H1 (cell line): ENCODE measurements around the gene FERMT1. TPM values are rescaled to one million over a fixed set of nuclear protein-coding genes. Genes with fewer than 3 reads are reported as not detected.
A peak's percentile ranks its signal among the peaks of the same experiment; 100 is the strongest.

Experiments
- CTCF ChIA-PET: fragments of 300-600 bp; sonication (Branson Sonifier 250); formaldehyde crosslinking; loops from one replicate; lab custom pipeline; 2021; ENCODE audit not compliant: partially characterized antibody; lab: Charles Lee
- POLR2A ChIA-PET: fragments of 300-600 bp; sonication (Branson Sonifier 250); formaldehyde crosslinking; loops from one replicate; lab custom pipeline; 2021; ENCODE audit warnings: inconsistent platforms; ENCODE audit not compliant: partially characterized antibody; lab: Charles Lee
- DNase-seq, 2 experiments: peaks; one replicate each; pipeline versions ENCODE4 v3.0.0 to v3.0.0-alpha.2; 2010 to 2022; ENCODE audit warnings: low spot score in 2 of 2, low read depth in 1 of 2, mixed read lengths in 1 of 2
- FAIRE-seq: peaks from 2 replicates; lab custom pipeline; 2011; peaks lifted over from hg19 to GRCh38; lab: Jason Lieb, UNC
- H2AFZ ChIP-seq: 2 replicates; pipeline ENCODE4 v1.8.1; 2012; ENCODE audit warnings: low read length, inconsistent platforms
- H2AK5ac ChIP-seq: 2 replicates; pipeline ENCODE4 v1.6.1; 2013; ENCODE audit warnings: low read depth, low read length
- H2BK120ac ChIP-seq: replicated peaks from 2 replicates; pipeline ENCODE3; 2013; ENCODE audit warnings: low read depth, low read length, inconsistent platforms
- H2BK12ac ChIP-seq: 2 replicates; pipeline ENCODE4 v1.6.1; 2013; ENCODE audit warnings: low read depth, low read length
- H2BK15ac ChIP-seq: 2 replicates; pipeline ENCODE4 v1.6.1; 2013; ENCODE audit warnings: low read length
- H2BK20ac ChIP-seq: 2 replicates; pipeline ENCODE4 v1.6.1; 2013; ENCODE audit warnings: low read length
- H2BK5ac ChIP-seq: 2 replicates; pipeline ENCODE4 v1.6.1; 2013; ENCODE audit warnings: low read depth, low read length
- H3K14ac ChIP-seq: 2 replicates; pipeline ENCODE4 v1.6.1; 2013; ENCODE audit warnings: inconsistent platforms; ENCODE audit not compliant: insufficient read length
- H3K18ac ChIP-seq: 2 replicates; pipeline ENCODE4 v1.6.1; 2013; ENCODE audit warnings: low read length; ENCODE audit errors: extremely low read depth
- H3K23ac ChIP-seq: 2 replicates; pipeline ENCODE4 v1.6.1; 2013; ENCODE audit warnings: inconsistent platforms; ENCODE audit not compliant: insufficient read length
- H3K23me2 ChIP-seq: 2 replicates; pipeline ENCODE4 v1.6.1; 2013; ENCODE audit warnings: low read depth, low read length
- H3K27ac ChIP-seq: 2 replicates; pipeline ENCODE4 v1.6.1; 2011; ENCODE audit warnings: low read depth, low read length, inconsistent platforms
- H3K27me3 ChIP-seq, 4 experiments: replicated peaks in 1 of 4; 1 replicate in 1 of 4; 2 replicates in 3 of 4; pipeline versions ENCODE4 v1.6.1 to v1.8.1; 2011 to 2013; ENCODE audit warnings: low read length in 3 of 4, mild to moderate bottlenecking in 3 of 4, inconsistent platforms in 2 of 4, mixed read lengths in 2 of 4, moderate library complexity in 1 of 4; ENCODE audit not compliant: control insufficient read depth in 3 of 4, insufficient read depth in 3 of 4; ENCODE audit errors: extremely low read depth in 1 of 4
- H3K36me3 ChIP-seq, 4 experiments: 2 replicates each; pipeline versions ENCODE4 v1.6.1 to v1.8.1; 2011 to 2013; ENCODE audit warnings: mild to moderate bottlenecking in 4 of 4, low read length in 3 of 4, moderate library complexity in 2 of 4, control low read depth in 1 of 4, inconsistent platforms in 1 of 4; ENCODE audit not compliant: insufficient read depth in 4 of 4, control insufficient read depth in 2 of 4
- H3K4ac ChIP-seq: replicated peaks from 2 replicates; pipeline ENCODE3; 2013; ENCODE audit warnings: low read length, low read depth, mixed read lengths, inconsistent platforms; ENCODE audit not compliant: insufficient read length
- H3K4me1 ChIP-seq, 4 experiments: replicated peaks in 1 of 4; 1 replicate in 1 of 4; 2 replicates in 3 of 4; pipeline versions ENCODE4 v1.6.1 to v1.8.1; 2011 to 2013; ENCODE audit warnings: low read length in 3 of 4, inconsistent platforms in 2 of 4, mixed read lengths in 1 of 4; ENCODE audit not compliant: insufficient read depth in 4 of 4, control insufficient read depth in 3 of 4
- H3K4me2 ChIP-seq, 2 experiments: 2 replicates each; pipeline versions ENCODE4 v1.6.1 to v1.8.1; 2011 to 2013; ENCODE audit warnings: low read depth in 2 of 2, low read length in 2 of 2, control low read depth in 1 of 2, inconsistent platforms in 1 of 2, mild to moderate bottlenecking in 1 of 2; ENCODE audit not compliant: insufficient read depth in 1 of 2
- H3K4me3 ChIP-seq, 4 experiments: fragments of 200-600, 300-600 bp in 1 of 4; sonication (generic), shearing (Covaris generic), sonication (Bioruptor Twin) in 1 of 4; 2 replicates each; pipeline versions ENCODE4 v1.5.1 to v1.8.1; 2011 to 2016; ENCODE audit warnings: low read length in 4 of 4, low read depth in 3 of 4, control low read depth in 2 of 4, inconsistent platforms in 2 of 4, mild to moderate bottlenecking in 2 of 4, mixed read lengths in 1 of 4, moderate library complexity in 1 of 4; ENCODE audit not compliant: insufficient read depth in 2 of 4; ENCODE audit errors: extremely low read depth in 1 of 4
- H3K56ac ChIP-seq: replicated peaks from 2 replicates; pipeline ENCODE3; 2013; ENCODE audit warnings: low read depth, mild to moderate bottlenecking, mixed read lengths, low read length, inconsistent platforms; ENCODE audit not compliant: insufficient read length
- H3K79me1 ChIP-seq: 2 replicates; pipeline ENCODE4 v1.6.1; 2013; ENCODE audit warnings: low read depth, low read length, control low read depth
- H3K79me2 ChIP-seq, 2 experiments: 2 replicates each; pipeline versions ENCODE4 v1.6.1 to v1.8.1; 2012 to 2013; ENCODE audit warnings: low read length in 2 of 2, mild to moderate bottlenecking in 2 of 2, inconsistent platforms in 1 of 2; ENCODE audit not compliant: insufficient read depth in 2 of 2, control insufficient read depth in 1 of 2
- H3K9ac ChIP-seq, 4 experiments: replicated peaks in 1 of 4; 1 replicate in 1 of 4; 2 replicates in 3 of 4; pipeline versions ENCODE4 v1.6.1 to v1.8.1; 2011 to 2013; ENCODE audit warnings: low read depth in 3 of 4, low read length in 3 of 4, control low read depth in 2 of 4, mild to moderate bottlenecking in 2 of 4, moderate library complexity in 2 of 4, inconsistent platforms in 1 of 4; ENCODE audit errors: extremely low read depth in 1 of 4
- H3K9me3 ChIP-seq, 2 experiments: 2 replicates each; pipeline versions ENCODE4 v1.6.1 to v1.8.1; 2012 to 2013; ENCODE audit warnings: mild to moderate bottlenecking in 2 of 2, moderate library complexity in 2 of 2, control low read depth in 1 of 2, inconsistent platforms in 1 of 2, low read depth in 1 of 2, low read length in 1 of 2, mixed read lengths in 1 of 2; ENCODE audit not compliant: insufficient read depth in 2 of 2
- H4K20me1 ChIP-seq, 2 experiments: replicated peaks in 1 of 2; 2 replicates each; pipeline versions ENCODE3 to v1.8.1; 2011 to 2013; ENCODE audit warnings: inconsistent platforms in 2 of 2, low read length in 2 of 2, mild to moderate bottlenecking in 1 of 2; ENCODE audit not compliant: insufficient read depth in 2 of 2, control insufficient read depth in 1 of 2
- H4K5ac ChIP-seq: 2 replicates; pipeline ENCODE4 v1.6.1; 2013; ENCODE audit warnings: low read length, low read depth, mixed read lengths, inconsistent platforms; ENCODE audit not compliant: insufficient read length
- H4K8ac ChIP-seq: 2 replicates; pipeline ENCODE4 v1.8.0; 2013; ENCODE audit warnings: mild to moderate bottlenecking, moderate library complexity, low read length, inconsistent platforms; ENCODE audit not compliant: insufficient read depth; ENCODE audit errors: extremely low read depth
- H4K91ac ChIP-seq: replicated peaks from 2 replicates; pipeline ENCODE3; 2013; ENCODE audit warnings: low read length, mixed read lengths, inconsistent platforms; ENCODE audit not compliant: insufficient read length
- ASH2L ChIP-seq: fragments of 200-600, 300-600 bp; sonication (generic); IDR thresholded peaks from one replicate; pipeline ENCODE4 v1.7.1; 2017; ENCODE audit warnings: low read length
- CHD2 ChIP-seq: IDR thresholded peaks from 2 replicates; pipeline ENCODE4 v1.6.1; 2012; ENCODE audit warnings: low read length, improper control_type of control experiment
- CTCF ChIP-seq, 3 experiments: IDR thresholded peaks; 1 replicate in 2 of 3; 2 replicates in 1 of 3; pipeline versions ENCODE4 v1.5.1 to v1.6.1; 2011; ENCODE audit warnings: low read length in 3 of 3, mild to moderate bottlenecking in 3 of 3, inconsistent platforms in 2 of 3, low read depth in 1 of 3, moderate library complexity in 1 of 3; ENCODE audit not compliant: insufficient read depth in 1 of 3; ENCODE audit errors: control extremely low read depth in 1 of 3
- JUND ChIP-seq: IDR thresholded peaks from 2 replicates; pipeline ENCODE4 v1.6.1; 2011; ENCODE audit warnings: mild to moderate bottlenecking, improper control_type of control experiment, low read length
- RAD21 ChIP-seq, 2 experiments: IDR thresholded peaks in 1 of 2; conservative IDR thresholded peaks in 1 of 2; 2 replicates each; pipeline ENCODE4 v1.6.1; 2011; ENCODE audit warnings: low read depth in 2 of 2, low read length in 2 of 2, improper control_type of control experiment in 1 of 2, inconsistent platforms in 1 of 2, mild to moderate bottlenecking in 1 of 2, moderate library complexity in 1 of 2
- SUZ12 ChIP-seq: fragments of 200-600 bp; sonication (generic); IDR thresholded peaks from 2 replicates; pipeline ENCODE4 v1.6.1; 2012; ENCODE audit warnings: mild to moderate bottlenecking, inconsistent platforms, low read length, moderate library complexity, mixed read lengths
- TAF7 ChIP-seq: optimal IDR thresholded peaks from 2 replicates; pipeline ENCODE3; 2011; ENCODE audit warnings: low read depth, mild to moderate bottlenecking, inconsistent platforms, low read length, moderate library complexity, borderline replicate concordance
- ZNF274 ChIP-seq: IDR thresholded peaks from 2 replicates; pipeline ENCODE4 v1.7.0; 2012; ENCODE audit warnings: low read length, borderline replicate concordance; ENCODE audit errors: extremely low read depth
- WGBS, 2 experiments: shearing (Covaris generic) in 1 of 2; methylation state at CpG; one replicate each; pipeline versions ENCODE4 v1.1.6 to v1.1.7; 2013 to 2015; ENCODE audit warnings: low lambda C conversion rate in 2 of 2, mixed read lengths in 2 of 2, inconsistent platforms in 1 of 2, low coverage in 1 of 2, missing lambda C conversion rate in 1 of 2; ENCODE audit not compliant: insufficient replicate concordance in 2 of 2, insufficient coverage in 1 of 2, insufficient read length in 1 of 2; ENCODE audit errors: extremely low coverage in 1 of 2, missing lambda C conversion rate in 1 of 2; 5-methylcytosine and 5-hydroxymethylcytosine counted together
- polyA plus RNA-seq, 7 experiments: library from polyadenylated mRNA; depleted of rRNA in 3 of 7; stranded (reverse) in 5 of 7; unstranded in 2 of 7; fragments of >200 nt in 5 of 7; fragments of 200-250 nt in 2 of 7; gene quantifications; 1 replicate in 5 of 7; 2 replicates in 1 of 7; 4 replicates in 1 of 7; pipeline versions ENCODE4 v1.2.1 to v1.2.3, GENCODE V29; 2011 to 2013; ENCODE audit warnings: missing spikeins in 2 of 7, mixed read lengths in 2 of 7
- total RNA-seq: library from RNA; stranded (reverse); fragmentation: NEBNext Ultra II Directional; extraction: Animal tissue kit (Norgen Biotek cat#: 25700); gene quantifications from 2 replicates; pipeline ENCODE4 v1.2.1, GENCODE V29; 2021

Gene FERMT1
- total and polyA plus RNA-seq, 2 of the 8 experiments (the other 6 are each of a cell fraction or from before 2014, with no cell fraction given) = 4.2 to 17.8 TPM

GRCh38 chr20:6157345-6157744 lies 34.5 kb upstream of the FERMT1 start:
- peak; percentile 79 for FAIRE-seq
- H3K36me3 ChIP-seq = no peaks in the 10 kb centered on the region; a peak in 1 of 8 replicates
- H3K9ac ChIP-seq = no peak overlapping the region
- H2BK12ac ChIP-seq = no peak overlapping the region
- H3K27me3 ChIP-seq = no peaks in the 10 kb centered on the region
- no peak overlapping the region for H4K91ac ChIP-seq
- no peak overlapping the region for H3K27ac ChIP-seq
- H3K4me3 ChIP-seq = no peak overlapping the region
- no peak overlapping the region for H2AK5ac ChIP-seq
- no peak overlapping the region for H3K4me2 ChIP-seq
- H3K56ac ChIP-seq = no peak overlapping the region
- no peak overlapping the region for H3K4ac ChIP-seq
- H2BK20ac ChIP-seq = no peak overlapping the region
- no peaks in the 10 kb centered on the region for H3K23me2 ChIP-seq
- H3K79me1 ChIP-seq = no peaks in the 10 kb centered on the region
- no peak overlapping the region for H4K8ac ChIP-seq
- 92% methylated on average over 2 of the region's 2 CpGs; no CpG with 5 or more reads in 1 of the 2 experiments for WGBS, 2 experiments
- H3K23ac ChIP-seq = no peak overlapping the region
- H2BK120ac ChIP-seq = no peak overlapping the region
- no peaks in the 10 kb centered on the region for H3K79me2 ChIP-seq
- DNase-seq = no peak
- no peak overlapping the region for H2BK15ac ChIP-seq
- ChIA-PET CTCF (interaction anchor here (0.8 to 1.9 kb wide), 9 partner anchors 10 to 1356 kb away, joined by 3 to 6 read pairs (median 4); no protein-coding TSS in a partner anchor), POLR2A (no interaction called here)
- H4K5ac ChIP-seq = no peak overlapping the region
- H3K18ac ChIP-seq = no peak overlapping the region
- H3K14ac ChIP-seq = no peak overlapping the region
- no peaks in the 10 kb centered on the region for H3K4me1 ChIP-seq
- no peak overlapping the region for H2AFZ ChIP-seq
- H4K20me1 ChIP-seq = no peaks in the 10 kb centered on the region
- peaks cover 7 to 14% of the 10 kb centered on the region in 2 experiments for H3K9me3 ChIP-seq
- no peak overlapping the region for H2BK5ac ChIP-seq
- TF ChIP-seq TAF7 (no peak), JUND (no peak), CHD2 (no peak), RAD21 (IDR thresholded peaks at IDR 0.05 in 1 of 2, conservative IDR thresholded peaks at IDR 0.05 in 1 of 2; ENCODE audit: low read depth in 2 of 2, low read length in 2 of 2) (peak; percentile 60 to 71), CTCF (IDR thresholded peaks at IDR 0.05; ENCODE audit: control extremely low read depth in 1 of 3, insufficient read depth in 1 of 3, low read depth in 1 of 3, low read length in 3 of 3) (peak in 2 of 3 experiments; percentile 37 to 62; a peak in 2 of 4 replicates), ASH2L (no peak), SUZ12 (no peak), ZNF274 (no peak)
- TF ChIP-seq, all 59 proteins: peak for 2
